Skeletal muscle satellite cell (primary cell): ENCODE measurements around the gene VWA3B.
"Not testable (repeated sequence)": the region's sequence is repeated elsewhere in the genome, so short reads cannot be mapped to it uniquely, and the experiment has no call there.

ENCODE experiments used
- H3K27me3 ChIP-seq: 2 replicates; pipeline ENCODE4 v1.7.0; 2013; ENCODE audit warnings: low read length; ENCODE audit not compliant: control insufficient read depth, insufficient read depth
- H3K36me3 ChIP-seq: 2 replicates; pipeline ENCODE4 v1.7.0; 2013; ENCODE audit warnings: mild to moderate bottlenecking, control low read depth, low read length; ENCODE audit not compliant: insufficient read depth
- H3K4me1 ChIP-seq: 2 replicates; pipeline ENCODE4 v1.7.0; 2013; ENCODE audit warnings: low read length; ENCODE audit not compliant: control insufficient read depth, insufficient read depth
- H3K4me2 ChIP-seq: 2 replicates; pipeline ENCODE4 v1.7.0; 2013; ENCODE audit warnings: mild to moderate bottlenecking, low read length
- H3K4me3 ChIP-seq: 2 replicates; pipeline ENCODE4 v1.7.0; 2013; ENCODE audit warnings: low read length
- H3K9ac ChIP-seq: 2 replicates; pipeline ENCODE4 v1.7.0; 2013; ENCODE audit warnings: mild to moderate bottlenecking, low read depth, low read length, moderate library complexity
- H3K9me3 ChIP-seq: replicated peaks from 2 replicates; pipeline ENCODE4 v1.7.0; 2013; ENCODE audit warnings: mild to moderate bottlenecking, control low read depth, low read length

The VWA3B gene

DNA sequence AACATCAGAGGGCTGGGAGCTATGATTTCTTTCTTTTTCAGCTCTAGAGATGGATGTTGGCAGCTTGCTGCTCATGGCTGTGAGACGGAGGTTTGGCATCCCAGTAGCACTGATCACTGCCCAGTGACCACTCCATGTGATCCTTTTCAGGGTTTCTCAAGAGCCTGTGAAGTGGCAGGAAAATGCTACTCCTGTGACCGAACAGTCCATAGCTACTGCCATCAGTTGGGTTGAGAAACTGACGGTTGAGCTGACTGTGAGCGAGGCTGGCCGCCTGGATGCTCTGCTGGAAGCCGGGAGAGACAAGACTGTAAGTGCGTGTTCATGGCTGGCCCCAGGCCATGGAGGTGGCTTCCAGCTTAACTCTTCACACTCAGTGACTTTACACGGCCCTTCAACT, 34.2 kb downstream of the VWA3B start:
- Histone ChIP-seq H3K4me3 (no peak overlapping the region), H3K4me2 (no peak overlapping the region), H3K36me3 (no peaks in the 10 kb centered on the region), H3K9ac (no peak overlapping the region), H3K9me3 (no peaks in the 10 kb centered on the region), H3K27me3 (peaks cover 60% of the 10 kb centered on the region), H3K4me1 (no peaks in the 10 kb centered on the region)

GRCh38 chr2:98122524-98122923, 35.6 kb downstream of the VWA3B start:
- Histone ChIP-seq H3K4me3 (no peak overlapping the region), H3K4me1 (no peaks in the 10 kb centered on the region), H3K9ac (no peak overlapping the region), H3K36me3 (no peaks in the 10 kb centered on the region), H3K27me3 (peaks cover 63% of the 10 kb centered on the region), H3K9me3 (no peaks in the 10 kb centered on the region), H3K4me2 (no peak overlapping the region)

DNA sequence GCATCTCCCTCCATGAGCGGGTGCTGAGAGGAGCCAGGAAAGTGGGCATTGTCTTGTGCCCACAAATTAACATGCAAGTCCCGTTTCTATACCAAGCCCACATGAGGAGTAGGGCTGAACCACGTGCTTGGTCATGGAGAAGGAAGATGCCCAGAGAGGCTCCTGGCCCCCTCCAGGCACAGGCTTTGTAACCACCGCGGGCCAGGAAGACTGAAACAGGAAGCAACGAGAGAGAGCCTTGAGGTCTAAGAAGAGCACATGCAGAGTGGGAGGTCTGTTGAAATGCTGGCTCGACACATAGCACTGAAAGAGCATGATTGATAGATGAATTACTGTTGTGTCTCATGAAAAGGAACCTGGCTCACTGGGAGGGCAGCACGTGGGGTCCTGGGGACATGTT, 36.3 kb downstream of the VWA3B start:
- Histone ChIP-seq H3K9me3 (no peaks in the 10 kb centered on the region), H3K4me3 (no peak overlapping the region), H3K36me3 (no peaks in the 10 kb centered on the region), H3K27me3 (peaks cover 71% of the 10 kb centered on the region), H3K9ac (no peak overlapping the region), H3K4me2 (no peak overlapping the region), H3K4me1 (no peaks in the 10 kb centered on the region)

DNA sequence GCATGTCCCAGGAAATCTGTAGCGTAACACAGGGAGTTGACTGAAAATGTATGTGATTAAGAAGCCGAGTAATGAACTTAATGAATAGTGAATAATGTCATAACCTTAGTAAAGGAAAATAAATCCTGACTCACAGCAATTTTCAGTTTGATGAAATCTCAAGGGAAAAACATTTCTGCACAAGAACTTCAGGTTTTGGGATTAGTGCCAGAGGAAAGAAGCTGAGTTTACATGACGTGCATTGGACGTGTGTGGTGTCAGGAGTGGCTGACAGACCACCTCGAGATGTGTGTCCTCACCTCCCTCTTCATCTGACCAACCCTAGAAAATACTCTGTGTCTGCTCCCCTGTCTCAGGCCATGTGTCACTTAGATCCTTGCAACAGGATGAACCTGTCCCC, 39.1 kb downstream of the VWA3B start:
- Histone ChIP-seq H3K4me1 (no peaks in the 10 kb centered on the region), H3K4me3 (no peak overlapping the region), H3K4me2 (no peak overlapping the region), H3K36me3 (no peaks in the 10 kb centered on the region), H3K9me3 (no peaks in the 10 kb centered on the region), H3K27me3 (peaks cover 63% of the 10 kb centered on the region), H3K9ac (no peak overlapping the region)

DNA sequence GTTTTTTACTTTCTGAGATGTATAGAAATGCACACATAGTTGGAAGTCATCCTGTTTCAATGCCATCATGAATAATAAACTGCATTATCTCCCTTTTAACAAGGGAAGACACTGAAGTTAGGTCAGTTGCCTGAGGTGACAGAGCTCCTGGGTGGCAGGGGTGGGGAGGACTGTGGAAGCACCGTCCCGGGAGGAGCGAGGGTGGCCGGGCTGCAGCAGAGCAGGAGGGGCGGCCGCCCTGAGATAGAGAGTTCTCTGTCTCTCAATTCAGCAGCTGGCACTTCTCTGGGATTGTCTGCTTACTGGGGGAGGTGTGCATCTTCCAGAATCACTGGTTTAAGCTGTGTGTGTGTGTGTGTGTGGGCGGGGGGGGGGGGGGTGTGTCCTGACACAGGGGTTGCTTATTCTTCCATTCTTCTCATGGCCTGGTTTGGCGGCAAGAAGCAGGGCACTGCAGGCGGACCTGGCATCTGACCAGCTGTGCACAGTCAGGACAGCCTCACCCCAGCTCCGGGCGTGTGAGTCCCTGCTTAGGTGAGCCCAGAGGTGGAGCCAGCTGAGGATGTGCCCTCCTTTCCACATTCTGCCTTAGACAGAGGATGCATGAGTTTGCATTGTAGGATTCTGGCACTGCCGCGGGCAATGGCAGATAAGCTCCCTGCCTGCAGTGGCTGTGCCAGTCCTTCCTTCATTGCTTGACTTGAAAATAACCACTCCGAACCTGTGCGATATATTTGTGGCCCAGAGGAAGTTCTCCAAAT, 40.4 kb downstream of the VWA3B start:
- Histone ChIP-seq H3K9me3 (no peaks in the 10 kb centered on the region), H3K27me3 (peaks cover 58% of the 10 kb centered on the region), H3K4me3 (no peak overlapping the region), H3K4me1 (no peaks in the 10 kb centered on the region), H3K9ac (no peak overlapping the region), H3K36me3 (no peaks in the 10 kb centered on the region), H3K4me2 (no peak overlapping the region)

DNA sequence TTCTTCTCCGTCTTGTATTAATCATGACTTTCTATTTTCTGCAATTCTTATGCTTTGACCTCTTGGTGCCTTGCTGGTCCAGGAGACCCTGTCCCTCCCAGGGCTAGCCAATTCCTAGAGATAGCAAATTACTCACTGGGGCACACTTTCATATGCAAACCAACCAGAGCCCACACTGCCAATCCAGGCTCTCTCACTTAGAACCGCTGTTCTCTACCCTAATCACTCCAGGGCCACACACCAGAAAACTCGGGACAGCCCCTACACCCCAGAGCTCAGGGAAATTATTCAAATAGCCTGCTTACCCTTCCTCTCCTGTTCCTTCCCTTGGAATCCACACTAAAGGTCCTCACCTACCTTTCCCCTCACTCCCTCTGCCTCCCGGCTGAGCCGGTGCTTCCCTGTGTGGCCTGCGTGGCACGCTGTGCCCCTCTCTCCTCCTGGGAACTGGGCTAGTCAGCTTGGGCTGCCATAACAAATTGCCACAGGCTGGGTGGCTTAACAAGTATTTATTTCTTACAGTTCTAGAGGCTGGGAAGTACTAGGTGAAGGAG, 41.7 kb downstream of the VWA3B start:
- no peak overlapping the region for H3K4me2 ChIP-seq
- no peak overlapping the region for H3K9ac ChIP-seq
- H3K36me3 ChIP-seq, result no peaks in the 10 kb centered on the region
- no peak overlapping the region for H3K4me3 ChIP-seq
- H3K9me3 ChIP-seq, result no peaks in the 10 kb centered on the region
- peaks cover 63% of the 10 kb centered on the region for H3K27me3 ChIP-seq
- H3K4me1 ChIP-seq, result no peaks in the 10 kb centered on the region

DNA sequence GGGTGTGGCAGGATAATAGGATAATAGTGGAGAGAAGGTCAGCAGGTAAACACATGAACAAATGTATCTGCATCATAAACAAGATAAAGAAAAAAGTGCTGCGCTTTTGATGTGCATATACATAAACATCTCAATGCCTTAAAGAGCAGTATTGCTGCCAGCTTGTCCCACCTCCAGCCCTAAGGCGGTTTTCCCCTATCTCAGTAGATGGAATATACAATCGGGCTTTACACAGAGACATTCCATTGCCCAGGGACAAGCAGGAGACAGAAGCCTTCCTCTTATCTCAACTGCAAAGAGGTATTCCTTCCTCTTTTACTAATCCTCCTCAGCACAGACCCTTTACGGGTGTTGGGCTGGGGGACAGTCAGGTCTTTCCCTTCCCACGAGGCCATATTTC, 43.1 kb downstream of the VWA3B start:
- not testable (repeated sequence) for H3K9ac ChIP-seq, H3K36me3 ChIP-seq

DNA sequence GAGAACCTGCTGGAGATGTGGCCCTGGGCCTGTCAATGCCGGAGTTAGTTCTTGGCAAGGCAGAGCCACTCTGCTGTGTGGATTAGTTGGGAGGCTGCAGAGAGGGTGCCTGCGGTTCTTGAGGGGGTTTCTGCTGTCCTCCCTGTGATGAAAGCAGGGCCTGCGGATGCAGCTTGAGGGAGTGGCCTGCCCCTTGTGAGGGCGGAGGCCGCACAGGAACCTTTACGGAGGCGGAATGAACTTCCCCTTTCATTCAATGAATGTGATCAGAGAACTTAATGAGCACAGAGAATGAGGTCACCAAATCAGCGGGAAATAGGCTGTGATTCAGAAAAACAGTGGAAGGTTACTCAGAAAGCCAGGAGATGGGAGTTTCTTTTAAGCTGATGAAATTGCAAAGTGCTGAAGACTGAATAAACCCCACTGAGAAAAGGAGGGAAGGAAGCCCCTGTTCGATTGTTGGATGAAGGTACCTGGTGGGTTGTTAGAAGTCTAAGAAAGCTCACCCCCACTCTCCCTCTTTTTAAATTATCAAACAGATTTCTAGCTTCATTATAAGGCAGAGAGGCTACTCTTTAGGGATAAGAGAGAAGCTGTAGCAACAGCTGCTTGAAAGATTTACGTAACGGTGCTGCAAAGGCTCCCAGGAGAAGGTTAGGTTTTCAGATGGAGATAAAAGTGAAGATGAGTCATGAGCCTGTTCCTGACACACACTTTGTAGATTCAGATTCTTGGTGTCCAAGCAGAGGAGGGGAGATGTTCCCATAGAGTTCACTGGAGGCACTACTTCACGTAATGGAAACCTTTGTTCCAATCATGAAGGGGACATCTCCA, 47.4 kb downstream of the VWA3B start:
- Histone ChIP-seq H3K9ac (no peak overlapping the region), H3K4me1 (no peaks in the 10 kb centered on the region)

More for the DNA sequence above, 43.1 kb downstream of the VWA3B start:
- H3K4me3 ChIP-seq, H3K4me1 ChIP-seq, H3K4me2 ChIP-seq, H3K9me3 ChIP-seq: not testable (repeated sequence)
- H3K27me3 ChIP-seq, result peaks cover 53% of the 10 kb centered on the region

GRCh38 chr2:98137196-98137595, 50.2 kb downstream of the VWA3B start:
- H3K9me3 ChIP-seq, result no peaks in the 10 kb centered on the region
- H3K27me3 ChIP-seq, result peaks cover 19% of the 10 kb centered on the region
- no peaks in the 10 kb centered on the region for H3K36me3 ChIP-seq
- H3K4me2 ChIP-seq, result no peak overlapping the region
- no peak overlapping the region for H3K9ac ChIP-seq
- H3K4me3 ChIP-seq, result no peak overlapping the region
- no peaks in the 10 kb centered on the region for H3K4me1 ChIP-seq

More for the DNA sequence above, 47.4 kb downstream of the VWA3B start:
- Histone ChIP-seq H3K4me2 (no peak overlapping the region), H3K9me3 (no peaks in the 10 kb centered on the region), H3K36me3 (no peaks in the 10 kb centered on the region), H3K4me3 (no peak overlapping the region), H3K27me3 (peaks cover 28% of the 10 kb centered on the region)

- not testable (repeated sequence) for H3K9me3 ChIP-seq, H3K27me3 ChIP-seq, H3K4me3 ChIP-seq, H3K4me1 ChIP-seq, H3K4me2 ChIP-seq, H3K36me3 ChIP-seq, H3K9ac ChIP-seq
These were observed 52.0 kb downstream of the VWA3B start for GRCh38 chr2:98138978-98139377.

- no peaks in the 10 kb centered on the region for H3K9me3 ChIP-seq
- H3K9ac ChIP-seq, result no peak overlapping the region
- no peaks in the 10 kb centered on the region for H3K4me1 ChIP-seq
- H3K4me3 ChIP-seq, result no peak overlapping the region
- peaks cover 8% of the 10 kb centered on the region for H3K27me3 ChIP-seq
- peak overlapping the region; percentile 62 for H3K4me2 ChIP-seq
- no peaks in the 10 kb centered on the region for H3K36me3 ChIP-seq
These were observed 53.2 kb downstream of the VWA3B start for GRCh38 chr2:98140210-98140609.
